HL-60 (cell line): ENCODE results near the gene CACNA1I.

ENCODE experiments used
- GABPA ChIP-seq: IDR thresholded peaks from 2 replicates; pipeline ENCODE4 v1.6.1; 2012; ENCODE audit warnings: low read depth
- POLR2AphosphoS5 ChIP-seq: IDR thresholded peaks from 2 replicates; pipeline ENCODE4 v1.6.1; 2012; ENCODE audit warnings: low read depth
- REST ChIP-seq: IDR thresholded peaks from 2 replicates; pipeline ENCODE4 v1.6.1; 2012; ENCODE audit warnings: low read depth; ENCODE audit not compliant: insufficient replicate concordance
- SPI1 ChIP-seq: IDR thresholded peaks from 2 replicates; pipeline ENCODE4 v1.6.1; 2012; ENCODE audit warnings: low read depth, mild to moderate bottlenecking, borderline replicate concordance
- TF ChIP-seq, protein P1 (sequence below): IDR thresholded peaks from one replicate; pipeline ENCODE4 v1.5.1; 2011; ENCODE audit warnings: low read length, control low read depth, inconsistent platforms; ENCODE audit not compliant: insufficient read depth

DNA sequence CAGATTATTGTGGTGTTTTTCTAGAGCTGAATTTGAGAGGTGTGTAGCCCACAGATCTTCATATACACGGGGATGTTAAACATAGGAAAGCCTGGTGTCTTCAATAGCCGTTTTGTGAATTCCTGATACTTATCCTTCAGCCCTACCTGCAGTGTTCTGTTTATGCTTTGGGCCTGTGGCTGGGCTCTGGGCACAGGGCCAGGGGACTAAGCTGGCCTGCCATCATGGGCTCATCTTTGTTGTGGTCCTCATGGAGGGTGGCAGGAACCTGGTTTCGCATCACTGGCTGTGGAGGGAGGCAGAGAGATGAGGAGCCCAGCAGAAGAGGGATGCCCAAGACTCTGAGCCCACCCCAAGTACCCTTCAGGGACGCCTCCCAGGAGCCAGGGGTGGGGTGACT, 112.4 kb downstream of the CACNA1I start:
- TF ChIP-seq, protein P1, sequence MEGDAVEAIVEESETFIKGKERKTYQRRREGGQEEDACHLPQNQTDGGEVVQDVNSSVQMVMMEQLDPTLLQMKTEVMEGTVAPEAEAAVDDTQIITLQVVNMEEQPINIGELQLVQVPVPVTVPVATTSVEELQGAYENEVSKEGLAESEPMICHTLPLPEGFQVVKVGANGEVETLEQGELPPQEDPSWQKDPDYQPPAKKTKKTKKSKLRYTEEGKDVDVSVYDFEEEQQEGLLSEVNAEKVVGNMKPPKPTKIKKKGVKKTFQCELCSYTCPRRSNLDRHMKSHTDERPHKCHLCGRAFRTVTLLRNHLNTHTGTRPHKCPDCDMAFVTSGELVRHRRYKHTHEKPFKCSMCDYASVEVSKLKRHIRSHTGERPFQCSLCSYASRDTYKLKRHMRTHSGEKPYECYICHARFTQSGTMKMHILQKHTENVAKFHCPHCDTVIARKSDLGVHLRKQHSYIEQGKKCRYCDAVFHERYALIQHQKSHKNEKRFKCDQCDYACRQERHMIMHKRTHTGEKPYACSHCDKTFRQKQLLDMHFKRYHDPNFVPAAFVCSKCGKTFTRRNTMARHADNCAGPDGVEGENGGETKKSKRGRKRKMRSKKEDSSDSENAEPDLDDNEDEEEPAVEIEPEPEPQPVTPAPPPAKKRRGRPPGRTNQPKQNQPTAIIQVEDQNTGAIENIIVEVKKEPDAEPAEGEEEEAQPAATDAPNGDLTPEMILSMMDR: no peak
- TF ChIP-seq POLR2AphosphoS5 (no peak), GABPA (no peak), REST (no peak), SPI1 (no peak)
